M059J (cell line): ENCODE data around the gene WWOX. TPM values are rescaled to one million over a fixed set of nuclear protein-coding genes. Genes with fewer than 3 reads are reported as not detected.
"Not testable (repeated sequence)": the region's sequence is repeated elsewhere in the genome, so short reads cannot be mapped to it uniquely, and the experiment has no call there.

Source experiments
- DNase-seq: peaks from one replicate; pipeline ENCODE4 v3.0.0-alpha.2; 2012; ENCODE audit warnings: low read depth
- total RNA-seq: library from RNA; depleted of rRNA; stranded (reverse); fragments of >200 nt; shearing (Covaris generic); gene quantifications from 2 replicates; pipeline ENCODE4 v1.2.3, GENCODE V29; 2014

Gene WWOX
- total RNA-seq, 1 experiment from 2014 or later: 13.7 TPM

- DNase-seq: no peak
These were observed 472.5 kb downstream of the WWOX start for GRCh38 chr16:78571898-78572358.

GRCh38 chr16:78574571-78574970 is 475.1 kb downstream of the WWOX start:
- no peak for DNase-seq

- no peak for DNase-seq
These were observed 477.5 kb downstream of the WWOX start for GRCh38 chr16:78576941-78577340.

- DNase-seq: no peak
These were observed 478.2 kb downstream of the WWOX start for GRCh38 chr16:78577630-78578029.

GRCh38 chr16:78579020-78579419 is 479.6 kb downstream of the WWOX start:
- no peak for DNase-seq

- DNase-seq: no peak
These were observed 484.0 kb downstream of the WWOX start for GRCh38 chr16:78583441-78583840.

GRCh38 chr16:78584213-78584860 is 484.9 kb downstream of the WWOX start:
- no peak for DNase-seq

- peak; percentile 8 for DNase-seq
These were observed 485.5 kb downstream of the WWOX start for GRCh38 chr16:78584991-78585390.

- no peak for DNase-seq
These were observed 489.9 kb downstream of the WWOX start for GRCh38 chr16:78589331-78589730.

GRCh38 chr16:78591682-78592103 is 492.2 kb downstream of the WWOX start:
- no peak for DNase-seq

- DNase-seq: no peak
These were observed 492.7 kb downstream of the WWOX start for GRCh38 chr16:78592111-78592510.

GRCh38 chr16:78593352-78593751 is 493.9 kb downstream of the WWOX start:
- DNase-seq: no peak

GRCh38 chr16:78594191-78594590 is 494.7 kb downstream of the WWOX start:
- DNase-seq: no peak

- DNase-seq: no peak
These were observed 497.0 kb downstream of the WWOX start for GRCh38 chr16:78596348-78596995.

GRCh38 chr16:78596996-78597422 is 497.6 kb downstream of the WWOX start:
- no peak for DNase-seq

GRCh38 chr16:78597809-78598570 is 498.5 kb downstream of the WWOX start:
- DNase-seq: no peak

GRCh38 chr16:78599271-78599670 is 499.8 kb downstream of the WWOX start:
- DNase-seq: no peak

- DNase-seq: not testable (repeated sequence)
These were observed 505.1 kb downstream of the WWOX start for GRCh38 chr16:78604423-78605062.

- no peak for DNase-seq
These were observed 506.2 kb downstream of the WWOX start for GRCh38 chr16:78605548-78606101.

GRCh38 chr16:78606545-78606944 is 507.1 kb downstream of the WWOX start:
- DNase-seq: no peak

GRCh38 chr16:78607022-78607421 is 507.6 kb downstream of the WWOX start:
- no peak for DNase-seq

GRCh38 chr16:78607465-78607864 is 508.0 kb downstream of the WWOX start:
- DNase-seq: no peak
